KMS-11 (cell line): ENCODE measurements around the gene TDO2.

Experiments
- H2AFZ ChIP-seq: fragments of 200-600 bp; sonication (generic); 2 replicates; pipeline ENCODE4 v1.6.1; 2016; ENCODE audit warnings: antibody characterized with exemption, mixed run types, low read depth
- H3K27ac ChIP-seq: fragments of 200-600 bp; sonication (generic); 2 replicates; pipeline ENCODE4 v1.6.1; 2016; ENCODE audit warnings: mild to moderate bottlenecking, mixed run types
- H3K27me3 ChIP-seq: fragments of 200-600 bp; sonication (generic); 2 replicates; pipeline ENCODE4 v1.6.1; 2017; ENCODE audit warnings: mild to moderate bottlenecking, low read depth, mixed run types, moderate library complexity; ENCODE audit not compliant: insufficient read depth
- H3K36me3 ChIP-seq: fragments of 200-600 bp; sonication (generic); 2 replicates; pipeline ENCODE4 v1.6.1; 2017; ENCODE audit warnings: mild to moderate bottlenecking, mixed run types; ENCODE audit not compliant: insufficient read depth
- H3K4me1 ChIP-seq: fragments of 200-600 bp; sonication (generic); 2 replicates; pipeline ENCODE4 v1.6.1; 2016; ENCODE audit warnings: mild to moderate bottlenecking, low read depth, mixed run types; ENCODE audit not compliant: poor library complexity, severe bottlenecking
- H3K4me2 ChIP-seq: fragments of 200-600 bp; sonication (generic); 2 replicates; pipeline ENCODE4 v1.7.0; 2016; ENCODE audit warnings: mild to moderate bottlenecking, mixed run types
- H3K4me3 ChIP-seq: fragments of 200-600 bp; sonication (generic); IDR thresholded peaks from 2 replicates; pipeline ENCODE4 v1.6.1; 2017; ENCODE audit warnings: low read depth, low read length, mixed read lengths; ENCODE audit not compliant: insufficient read depth
- H3K79me2 ChIP-seq: fragments of 200-600 bp; sonication (generic); 2 replicates; pipeline ENCODE4 v1.6.1; 2016; ENCODE audit warnings: low read depth, mixed run types; ENCODE audit not compliant: insufficient read depth
- H3K9ac ChIP-seq: fragments of 200-600 bp; sonication (generic); 2 replicates; pipeline ENCODE4 v1.6.1; 2016; ENCODE audit warnings: mild to moderate bottlenecking, mixed run types
- H4K20me1 ChIP-seq: fragments of 200-600 bp; sonication (generic); 2 replicates; pipeline ENCODE4 v1.6.1; 2016; ENCODE audit warnings: mild to moderate bottlenecking, mixed run types; ENCODE audit not compliant: insufficient read depth
- TF ChIP-seq, protein P1 (sequence below): fragments of 200-600 bp; sonication (generic); conservative IDR thresholded peaks from 2 replicates; pipeline ENCODE4 v1.6.1; 2017; ENCODE audit warnings: low read depth, mild to moderate bottlenecking, antibody characterized with exemption, low read length, moderate library complexity, mixed read lengths

TDO2 gene

DNA sequence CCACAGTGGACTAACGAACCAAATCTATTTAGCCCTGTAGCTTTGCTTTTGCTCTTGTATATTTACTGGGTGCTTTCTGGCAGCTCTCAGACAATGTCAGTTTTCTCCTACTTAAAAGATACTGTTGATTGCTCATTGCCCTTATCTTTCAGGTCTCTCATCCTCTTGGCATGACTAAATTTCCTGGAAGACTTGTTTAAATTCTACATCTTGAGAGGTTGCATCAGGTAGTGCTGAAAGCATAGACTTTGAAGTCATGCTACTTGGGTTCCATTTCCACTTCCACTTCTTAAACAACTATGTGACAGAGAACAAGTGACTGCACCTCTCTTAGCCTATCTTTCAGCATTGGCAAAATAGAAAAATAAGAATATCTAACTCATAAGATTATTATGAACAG lies 8.4 kb downstream of the TDO2 start:
- Histone ChIP-seq H4K20me1 (no peaks in the 10 kb centered on the region), H3K27ac (no peak overlapping the region), H3K79me2 (no peaks in the 10 kb centered on the region), H3K9ac (no peak overlapping the region), H3K36me3 (no peaks in the 10 kb centered on the region), H3K4me1 (peaks cover 30% of the 10 kb centered on the region), H2AFZ (no peak overlapping the region), H3K27me3 (no peaks in the 10 kb centered on the region), H3K4me3 (no peak overlapping the region), H3K4me2 (no peak overlapping the region)
- TF ChIP-seq, protein P1, sequence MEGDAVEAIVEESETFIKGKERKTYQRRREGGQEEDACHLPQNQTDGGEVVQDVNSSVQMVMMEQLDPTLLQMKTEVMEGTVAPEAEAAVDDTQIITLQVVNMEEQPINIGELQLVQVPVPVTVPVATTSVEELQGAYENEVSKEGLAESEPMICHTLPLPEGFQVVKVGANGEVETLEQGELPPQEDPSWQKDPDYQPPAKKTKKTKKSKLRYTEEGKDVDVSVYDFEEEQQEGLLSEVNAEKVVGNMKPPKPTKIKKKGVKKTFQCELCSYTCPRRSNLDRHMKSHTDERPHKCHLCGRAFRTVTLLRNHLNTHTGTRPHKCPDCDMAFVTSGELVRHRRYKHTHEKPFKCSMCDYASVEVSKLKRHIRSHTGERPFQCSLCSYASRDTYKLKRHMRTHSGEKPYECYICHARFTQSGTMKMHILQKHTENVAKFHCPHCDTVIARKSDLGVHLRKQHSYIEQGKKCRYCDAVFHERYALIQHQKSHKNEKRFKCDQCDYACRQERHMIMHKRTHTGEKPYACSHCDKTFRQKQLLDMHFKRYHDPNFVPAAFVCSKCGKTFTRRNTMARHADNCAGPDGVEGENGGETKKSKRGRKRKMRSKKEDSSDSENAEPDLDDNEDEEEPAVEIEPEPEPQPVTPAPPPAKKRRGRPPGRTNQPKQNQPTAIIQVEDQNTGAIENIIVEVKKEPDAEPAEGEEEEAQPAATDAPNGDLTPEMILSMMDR = no peak

DNA sequence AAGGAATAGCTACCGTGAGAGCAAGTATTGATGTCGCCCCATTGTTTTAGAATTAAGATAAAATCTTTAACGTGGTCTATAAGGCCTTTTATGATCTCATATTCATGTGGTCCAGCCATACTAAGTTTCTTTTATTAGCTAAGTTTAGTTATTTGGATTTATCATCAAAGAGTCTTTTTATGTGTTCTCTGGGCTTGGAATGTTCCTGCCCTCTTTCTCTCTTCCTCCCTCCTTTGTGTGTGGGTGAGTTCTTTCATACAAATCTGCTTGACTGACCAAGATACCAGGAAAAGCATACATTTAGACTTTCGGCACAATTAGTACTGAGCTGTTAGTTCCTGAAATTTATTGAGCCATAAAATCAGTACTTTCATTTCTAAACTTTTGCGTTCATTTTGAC lies 11.3 kb downstream of the TDO2 start:
- Histone ChIP-seq H3K27ac (no peak overlapping the region), H4K20me1 (no peaks in the 10 kb centered on the region), H3K4me3 (no peak overlapping the region), H3K27me3 (no peaks in the 10 kb centered on the region), H3K9ac (no peak overlapping the region), H3K4me1 (peaks cover 3% of the 10 kb centered on the region), H2AFZ (no peak overlapping the region), H3K4me2 (no peak overlapping the region), H3K36me3 (no peaks in the 10 kb centered on the region), H3K79me2 (no peaks in the 10 kb centered on the region)
- TF ChIP-seq, protein P1 = no peak

DNA sequence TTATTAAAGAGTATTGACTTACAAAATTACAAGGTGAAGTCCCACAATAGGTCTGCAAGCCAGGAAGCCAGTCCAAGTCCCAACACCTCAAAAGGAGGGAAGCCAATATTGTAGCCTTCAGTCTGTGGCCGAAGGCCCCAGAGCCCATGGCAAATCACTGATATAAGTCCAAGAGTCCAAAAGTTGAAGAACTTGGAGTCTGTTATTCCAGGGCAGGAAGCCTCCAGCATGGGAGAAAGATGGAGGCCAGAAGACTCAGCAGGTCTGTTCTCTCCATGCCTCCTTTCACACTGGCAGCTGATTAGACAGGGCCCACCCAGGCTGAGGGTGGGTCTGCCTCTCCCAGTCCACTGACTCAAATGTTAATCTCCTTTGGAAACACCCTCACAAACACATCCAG lies 18.1 kb downstream of the TDO2 start:
- Histone ChIP-seq H3K4me1 (no peaks in the 10 kb centered on the region), H3K36me3 (no peaks in the 10 kb centered on the region), H3K27ac (no peak overlapping the region), H3K27me3 (no peaks in the 10 kb centered on the region), H3K9ac (no peak overlapping the region), H4K20me1 (no peaks in the 10 kb centered on the region), H2AFZ (no peak overlapping the region), H3K79me2 (no peaks in the 10 kb centered on the region), H3K4me3 (no peak overlapping the region), H3K4me2 (no peak overlapping the region)
- TF ChIP-seq, protein P1 = no peak

DNA sequence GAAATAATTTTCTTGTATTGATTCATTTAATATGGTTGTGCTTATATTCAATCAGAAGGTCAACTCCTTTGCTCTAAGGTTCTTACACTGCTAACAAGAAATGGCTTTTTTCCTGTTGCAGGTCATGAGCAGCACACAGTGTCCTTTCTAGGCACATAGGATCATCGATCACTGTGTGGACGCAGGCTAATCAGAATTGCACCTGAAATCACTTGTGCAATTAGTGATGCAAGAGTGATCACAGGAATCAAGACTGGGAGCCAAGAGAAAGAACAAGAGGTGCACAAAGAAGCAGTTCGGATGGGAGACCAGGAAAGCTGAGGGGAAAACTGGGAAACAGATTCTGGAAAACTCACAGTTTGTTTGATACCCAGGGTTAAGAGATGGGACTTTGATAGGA lies 21.1 kb downstream of the TDO2 start:
- TF ChIP-seq, protein P1 = no peak
- H4K20me1 ChIP-seq = no peaks in the 10 kb centered on the region
- no peak overlapping the region for H3K4me3 ChIP-seq
- H3K79me2 ChIP-seq = no peaks in the 10 kb centered on the region
- H3K36me3 ChIP-seq = no peaks in the 10 kb centered on the region
- H3K4me2 ChIP-seq = no peak overlapping the region
- no peak overlapping the region for H3K27ac ChIP-seq
- H3K27me3 ChIP-seq = no peaks in the 10 kb centered on the region
- H3K4me1 ChIP-seq = no peaks in the 10 kb centered on the region
- no peak overlapping the region for H2AFZ ChIP-seq
- no peak overlapping the region for H3K9ac ChIP-seq

DNA sequence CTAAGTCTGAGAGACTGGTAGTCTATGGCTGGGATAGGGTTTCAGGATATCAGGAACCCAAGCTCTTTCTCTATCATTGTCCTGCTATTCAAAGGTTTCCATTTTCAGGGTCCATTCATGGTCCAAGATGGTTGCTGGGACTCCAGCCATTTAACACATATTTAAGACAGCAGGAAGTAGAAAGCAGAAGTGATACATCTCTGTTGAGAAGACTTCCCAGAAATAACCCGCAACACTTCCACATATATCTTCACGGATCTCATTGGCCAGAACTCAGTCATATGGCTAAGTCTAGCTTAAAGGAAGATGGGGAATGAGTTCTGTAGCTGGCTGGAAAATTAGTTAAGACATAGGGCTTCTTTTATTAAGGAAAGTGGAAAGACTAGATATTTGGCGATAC lies 26.3 kb downstream of the TDO2 start:
- Histone ChIP-seq H3K79me2 (no peaks in the 10 kb centered on the region), H3K9ac (no peak overlapping the region), H3K4me1 (no peaks in the 10 kb centered on the region), H3K27me3 (no peaks in the 10 kb centered on the region), H4K20me1 (no peaks in the 10 kb centered on the region), H3K36me3 (no peaks in the 10 kb centered on the region), H2AFZ (no peak overlapping the region), H3K4me2 (no peak overlapping the region), H3K4me3 (no peak overlapping the region), H3K27ac (no peak overlapping the region)
- TF ChIP-seq, protein P1 = no peak
